Trophoblast cell (in vitro differentiated cells and primary cell): Measurements from ENCODE around the gene AOAH.

Experiments
- DNase-seq, 2 donors: peaks; one replicate each; pipeline ENCODE4 v3.0.0-alpha.2; 2016
- H2AFZ ChIP-seq: 2 replicates; pipeline ENCODE4 v1.6.1; 2013; ENCODE audit warnings: low read length, moderate library complexity, mild to moderate bottlenecking; ENCODE audit not compliant: insufficient read depth, poor library complexity
- H2AK5ac ChIP-seq: 2 replicates; pipeline ENCODE4 v1.6.1; 2013; ENCODE audit warnings: mild to moderate bottlenecking, low read length
- H2BK120ac ChIP-seq: 2 replicates; pipeline ENCODE4 v1.6.1; 2013; ENCODE audit warnings: low read length, mild to moderate bottlenecking, moderate library complexity; ENCODE audit not compliant: insufficient read depth, poor library complexity
- H2BK12ac ChIP-seq: 2 replicates; pipeline ENCODE4 v1.6.1; 2013; ENCODE audit warnings: mild to moderate bottlenecking, low read length, moderate library complexity
- H2BK5ac ChIP-seq: 2 replicates; pipeline ENCODE4 v1.6.1; 2013; ENCODE audit warnings: low read length, low read depth, moderate library complexity, mild to moderate bottlenecking; ENCODE audit not compliant: poor library complexity
- H3K14ac ChIP-seq: 2 replicates; pipeline ENCODE4 v1.6.1; 2013; ENCODE audit warnings: mild to moderate bottlenecking, low read length
- H3K18ac ChIP-seq: 2 replicates; pipeline ENCODE4 v1.6.1; 2013; ENCODE audit warnings: mild to moderate bottlenecking, low read length
- H3K23ac ChIP-seq: 2 replicates; pipeline ENCODE4 v1.6.1; 2013; ENCODE audit warnings: low read length
- H3K27ac ChIP-seq: 2 replicates; pipeline ENCODE4 v1.5.1; 2013; ENCODE audit warnings: low read depth, mild to moderate bottlenecking, inconsistent platforms, low read length, moderate library complexity
- H3K27me3 ChIP-seq: 2 replicates; pipeline ENCODE4 v1.6.1; 2013; ENCODE audit warnings: inconsistent platforms, mild to moderate bottlenecking, low read length, moderate library complexity; ENCODE audit not compliant: insufficient read depth
- H3K36me3 ChIP-seq, 2 experiments: 1 replicate in 1 of 2; 2 replicates in 1 of 2; pipeline ENCODE4 v1.6.1; 2013; ENCODE audit warnings: low read length in 2 of 2, mild to moderate bottlenecking in 2 of 2, moderate library complexity in 1 of 2; ENCODE audit not compliant: insufficient read depth in 2 of 2, control insufficient read depth in 1 of 2
- H3K4ac ChIP-seq: 2 replicates; pipeline ENCODE4 v1.6.1; 2013; ENCODE audit warnings: low read depth, mild to moderate bottlenecking, low read length, moderate library complexity
- H3K4me1 ChIP-seq, 2 experiments: 1 replicate in 1 of 2; 2 replicates in 1 of 2; pipeline ENCODE4 v1.6.1; 2013; ENCODE audit warnings: low read length in 2 of 2, mild to moderate bottlenecking in 2 of 2, moderate library complexity in 1 of 2; ENCODE audit not compliant: insufficient read depth in 2 of 2, control insufficient read depth in 1 of 2
- H3K4me2 ChIP-seq: 2 replicates; pipeline ENCODE4 v1.6.1; 2013; ENCODE audit warnings: inconsistent platforms, mild to moderate bottlenecking, low read length, moderate library complexity
- H3K4me3 ChIP-seq: 2 replicates; pipeline ENCODE4 v1.5.1; 2013; ENCODE audit warnings: mild to moderate bottlenecking, low read depth, low read length, inconsistent platforms
- H3K79me1 ChIP-seq: one replicate; pipeline ENCODE4 v1.6.1; 2013; ENCODE audit warnings: low read length
- H3K79me2 ChIP-seq: 2 replicates; pipeline ENCODE4 v1.6.1; 2013; ENCODE audit warnings: low read length, mild to moderate bottlenecking; ENCODE audit not compliant: control insufficient read depth, insufficient read depth, poor library complexity
- H3K9ac ChIP-seq: 2 replicates; pipeline ENCODE4 v1.6.1; 2013; ENCODE audit warnings: mild to moderate bottlenecking, low read length
- H3K9me3 ChIP-seq: 2 replicates; pipeline ENCODE4 v1.6.1; 2013; ENCODE audit warnings: low read depth, mild to moderate bottlenecking, control low read depth, inconsistent platforms, low read length; ENCODE audit not compliant: insufficient read depth
- H4K12ac ChIP-seq: 2 replicates; pipeline ENCODE4 v1.6.1; 2013; ENCODE audit warnings: low read depth, mild to moderate bottlenecking, low read length, moderate library complexity
- H4K8ac ChIP-seq: 2 replicates; pipeline ENCODE4 v1.6.1; 2013; ENCODE audit warnings: low read depth, mild to moderate bottlenecking, low read length, moderate library complexity
- H4K91ac ChIP-seq: one replicate; pipeline ENCODE4 v1.6.1; 2013; ENCODE audit warnings: low read depth, mild to moderate bottlenecking, low read length, moderate library complexity
- WGBS: extraction: QIAGEN DNeasy Blood & Tissue Kit; methylation state at CpG from one replicate; pipeline ENCODE4 v1.1.7; 2013; ENCODE audit warnings: missing lambda C conversion rate; ENCODE audit not compliant: insufficient read length, insufficient coverage; ENCODE audit errors: extremely low coverage; 5-methylcytosine and 5-hydroxymethylcytosine counted together

AOAH gene

DNA sequence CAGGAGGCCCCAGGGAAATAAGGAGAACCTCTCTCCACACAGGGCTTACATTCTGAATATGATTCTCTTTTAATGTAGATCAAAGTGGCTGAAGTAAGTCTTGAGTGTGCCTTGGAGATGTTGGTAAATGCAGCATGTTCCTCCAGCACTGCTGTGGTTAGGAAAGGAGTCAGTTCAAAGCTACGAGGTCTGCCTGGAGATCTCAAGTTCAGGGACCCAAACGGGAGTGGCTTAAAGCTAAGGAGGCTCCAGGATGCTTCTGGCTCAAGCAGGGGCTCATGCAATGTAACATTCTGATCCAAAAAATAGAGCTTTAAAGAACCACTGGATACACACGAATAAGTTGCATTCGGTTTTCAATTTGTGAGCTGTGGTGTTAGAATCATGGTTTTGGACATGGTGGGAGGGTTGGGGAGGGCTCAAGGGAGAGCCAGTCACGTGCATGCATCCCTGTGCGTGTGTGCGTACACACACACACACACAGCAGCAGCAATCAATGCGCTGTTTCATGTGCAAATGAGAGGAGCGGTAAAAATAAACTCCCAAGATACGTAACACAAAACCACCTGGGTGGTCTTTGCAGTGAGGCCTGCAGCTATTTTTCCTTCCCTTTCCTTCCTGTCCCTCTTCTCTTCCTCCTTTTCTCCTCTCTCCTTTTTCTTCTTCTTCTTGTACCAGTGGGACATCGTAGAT is 70.5 kb downstream of the AOAH start:
- no peaks in the 10 kb centered on the region for H3K79me2 ChIP-seq
- no peak overlapping the region for H4K12ac ChIP-seq
- H3K14ac ChIP-seq, result no peak overlapping the region
- no peak overlapping the region for H3K4ac ChIP-seq
- H2AFZ ChIP-seq, result no peak overlapping the region
- no peaks in the 10 kb centered on the region for H3K9me3 ChIP-seq
- H3K27me3 ChIP-seq, result no peaks in the 10 kb centered on the region
- no peak overlapping the region for H3K4me3 ChIP-seq
- H3K23ac ChIP-seq, result no peak overlapping the region
- H3K79me1 ChIP-seq, result peaks cover 6% of the 10 kb centered on the region
- no peak overlapping the region for H3K27ac ChIP-seq
- no peak overlapping the region for H2BK12ac ChIP-seq
- H3K4me1 ChIP-seq, result peaks cover 3% of the 10 kb centered on the region in 2 experiments
- no peak overlapping the region for H2AK5ac ChIP-seq
- no peak overlapping the region for H4K8ac ChIP-seq
- no peak overlapping the region for H4K91ac ChIP-seq
- H3K9ac ChIP-seq, result no peak overlapping the region
- no peak overlapping the region for H3K18ac ChIP-seq
- no peaks in the 10 kb centered on the region for H3K36me3 ChIP-seq
- H2BK5ac ChIP-seq, result no peak overlapping the region
- no CpG with 5 or more reads among the region's 11 CpGs for WGBS
- H2BK120ac ChIP-seq, result no peak overlapping the region
- no peak for DNase-seq
- no peak overlapping the region for H3K4me2 ChIP-seq

DNA sequence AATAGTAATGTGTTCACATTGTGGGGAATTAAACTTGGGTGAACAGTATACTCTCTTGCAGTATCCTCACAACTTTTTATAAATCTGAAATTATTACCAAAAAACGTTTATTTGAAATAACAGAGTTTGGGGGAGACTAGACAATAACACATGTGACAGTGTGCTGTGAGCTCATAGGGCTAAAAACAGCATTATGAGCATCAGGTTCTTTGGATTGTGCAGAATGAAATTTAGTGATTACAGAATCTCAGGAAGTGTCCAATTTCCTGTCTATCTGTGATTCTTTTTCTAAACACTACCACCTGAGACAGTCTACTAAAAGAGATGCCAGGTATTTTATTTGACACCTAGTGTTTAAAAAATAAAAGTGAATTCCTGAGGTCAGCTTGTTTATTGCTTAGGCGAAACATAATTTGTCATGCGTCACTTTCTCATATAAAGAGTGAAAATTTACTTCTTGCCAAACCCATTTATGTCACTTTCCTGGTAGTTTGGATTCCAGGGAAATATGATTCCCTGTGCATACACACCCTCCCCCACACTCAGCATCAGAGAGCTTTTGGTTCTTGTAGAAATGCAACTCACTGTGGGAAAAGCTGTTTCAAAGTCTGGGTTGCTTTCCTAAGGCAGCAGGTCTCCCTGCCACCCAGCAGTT is 71.2 kb downstream of the AOAH start:
- H3K27me3 ChIP-seq, result no peaks in the 10 kb centered on the region
- H4K91ac ChIP-seq, result no peak overlapping the region
- H3K4me1 ChIP-seq, result no peaks in the 10 kb centered on the region
- no peak overlapping the region for H4K8ac ChIP-seq
- no peaks in the 10 kb centered on the region for H3K36me3 ChIP-seq
- no peak overlapping the region for H3K27ac ChIP-seq
- no peak overlapping the region for H3K4me3 ChIP-seq
- no peak overlapping the region for H3K4me2 ChIP-seq
- H4K12ac ChIP-seq, result no peak overlapping the region
- H3K14ac ChIP-seq, result no peak overlapping the region
- no CpG with 5 or more reads among the region's 3 CpGs for WGBS
- H3K9ac ChIP-seq, result no peak overlapping the region
- H2BK5ac ChIP-seq, result no peak overlapping the region
- H3K23ac ChIP-seq, result no peak overlapping the region
- no peak overlapping the region for H2BK120ac ChIP-seq
- no peak for DNase-seq
- no peak overlapping the region for H2BK12ac ChIP-seq
- H2AFZ ChIP-seq, result no peak overlapping the region
- no peaks in the 10 kb centered on the region for H3K9me3 ChIP-seq
- H3K4ac ChIP-seq, result no peak overlapping the region
- H2AK5ac ChIP-seq, result no peak overlapping the region
- no peaks in the 10 kb centered on the region for H3K79me2 ChIP-seq
- H3K79me1 ChIP-seq, result peaks cover 2% of the 10 kb centered on the region
- H3K18ac ChIP-seq, result no peak overlapping the region

DNA sequence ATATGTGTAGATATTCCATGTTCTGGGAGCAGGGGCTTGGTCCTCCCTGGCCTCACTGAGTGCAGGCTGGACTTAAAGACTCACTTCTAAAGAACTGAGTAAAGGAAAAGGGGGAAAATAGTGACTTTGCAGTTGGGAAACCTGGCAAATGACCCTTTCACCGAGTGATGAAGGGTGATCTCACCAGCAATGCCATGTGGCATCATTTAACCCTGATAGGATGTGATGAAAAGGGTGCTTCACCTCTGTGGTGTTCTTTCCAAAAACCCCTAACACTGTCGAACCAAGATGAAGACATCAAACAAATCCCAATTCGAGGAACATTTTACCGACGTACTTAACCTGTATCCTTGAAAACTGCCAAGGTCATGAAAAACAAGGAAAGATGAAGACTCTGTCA is 71.9 kb downstream of the AOAH start:
- H3K27me3 ChIP-seq, result no peaks in the 10 kb centered on the region
- no peak overlapping the region for H4K91ac ChIP-seq
- H3K79me1 ChIP-seq, result peaks cover 2% of the 10 kb centered on the region
- no peak overlapping the region for H3K27ac ChIP-seq
- H2AFZ ChIP-seq, result no peak overlapping the region
- no peak overlapping the region for H3K4me2 ChIP-seq
- no peaks in the 10 kb centered on the region for H3K79me2 ChIP-seq
- no peak overlapping the region for H2BK120ac ChIP-seq
- H2BK12ac ChIP-seq, result no peak overlapping the region
- no peak overlapping the region for H3K18ac ChIP-seq
- no peaks in the 10 kb centered on the region for H3K9me3 ChIP-seq
- H4K12ac ChIP-seq, result no peak overlapping the region
- H3K9ac ChIP-seq, result no peak overlapping the region
- no peak overlapping the region for H3K4me3 ChIP-seq
- H3K36me3 ChIP-seq, result no peaks in the 10 kb centered on the region
- H3K4ac ChIP-seq, result no peak overlapping the region
- WGBS, result no CpG with 5 or more reads among the region's 5 CpGs
- H3K23ac ChIP-seq, result no peak overlapping the region
- H3K4me1 ChIP-seq, result no peaks in the 10 kb centered on the region
- no peak overlapping the region for H4K8ac ChIP-seq
- H2BK5ac ChIP-seq, result no peak overlapping the region
- no peak overlapping the region for H3K14ac ChIP-seq
- no peak for DNase-seq
- H2AK5ac ChIP-seq, result no peak overlapping the region

DNA sequence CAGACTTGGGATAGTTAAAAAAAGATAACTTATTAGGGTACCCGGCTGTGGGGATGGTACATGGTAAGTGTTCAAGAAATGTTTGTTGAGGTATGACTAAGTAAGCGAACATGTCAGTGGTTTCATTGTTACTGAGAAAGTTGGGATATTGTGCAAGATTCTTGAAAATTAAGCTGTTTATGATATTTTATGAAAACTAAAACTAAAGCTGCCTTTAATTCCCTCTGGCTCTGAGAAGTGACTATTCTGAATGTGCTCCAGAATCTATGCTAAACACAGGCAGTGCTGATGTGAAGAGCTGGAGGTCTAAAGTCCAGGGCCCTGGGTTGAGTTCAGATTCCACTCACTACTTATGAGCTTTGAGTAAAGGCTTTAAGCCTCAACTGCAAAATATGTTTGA is 72.9 kb downstream of the AOAH start:
- Histone ChIP-seq H3K4me2 (no peak overlapping the region), H2BK5ac (no peak overlapping the region), H2BK12ac (no peak overlapping the region), H3K4me3 (no peak overlapping the region), H3K27ac (no peak overlapping the region), H2BK120ac (no peak overlapping the region), H2AK5ac (no peak overlapping the region), H3K4ac (no peak overlapping the region), H3K79me1 (no peaks in the 10 kb centered on the region), H2AFZ (no peak overlapping the region), H3K18ac (no peak overlapping the region), H3K23ac (no peak overlapping the region), H3K9ac (no peak overlapping the region), H3K27me3 (no peaks in the 10 kb centered on the region), H4K12ac (no peak overlapping the region), H3K4me1 (no peaks in the 10 kb centered on the region), H3K14ac (no peak overlapping the region), H3K9me3 (no peaks in the 10 kb centered on the region), H3K36me3 (no peaks in the 10 kb centered on the region), H4K8ac (no peak overlapping the region), H4K91ac (no peak overlapping the region), H3K79me2 (no peaks in the 10 kb centered on the region)
- no CpG with 5 or more reads among the region's 2 CpGs for WGBS
- no peak for DNase-seq
